SU-DHL-6 (cell line): ENCODE data around the gene TMEM69.

ENCODE experiments used
- H2AFZ ChIP-seq: fragments of 200-600 bp; sonication (generic); 2 replicates; pipeline ENCODE4 v1.6.1; 2014; ENCODE audit warnings: low read depth, mild to moderate bottlenecking, moderate library complexity, mixed read lengths, antibody characterized with exemption, low read length; ENCODE audit not compliant: severe bottlenecking
- H3F3A ChIP-seq: fragments of 200-600 bp; shearing (Covaris generic); 2 replicates; pipeline ENCODE4 v1.6.0; 2016; ENCODE audit warnings: antibody characterized with exemption, mild to moderate bottlenecking; ENCODE audit not compliant: insufficient read depth
- H3K27ac ChIP-seq: fragments of 200-600 bp; sonication (generic); 2 replicates; pipeline ENCODE4 v1.5.1; 2016; ENCODE audit warnings: low read depth, mild to moderate bottlenecking, low read length, moderate library complexity, mixed read lengths
- H3K27me3 ChIP-seq: fragments of 200-600 bp; sonication (generic), shearing (Covaris generic); 2 replicates; pipeline ENCODE4 v1.6.0; 2014; ENCODE audit warnings: mild to moderate bottlenecking, low read length
- H3K36me3 ChIP-seq: fragments of 200-600 bp; sonication (generic); 2 replicates; pipeline ENCODE4 v1.6.1; 2014; ENCODE audit warnings: mild to moderate bottlenecking, low read length, mixed read lengths
- H3K4me2 ChIP-seq: fragments of 300-600, 200-600 bp; shearing (Covaris generic), sonication (generic); 2 replicates; pipeline ENCODE4 v1.6.0; 2014; ENCODE audit warnings: low read length, low read depth, mild to moderate bottlenecking; ENCODE audit not compliant: poor library complexity, severe bottlenecking
- H3K4me3 ChIP-seq: fragments of 200-600 bp; sonication (generic); 2 replicates; pipeline ENCODE4 v1.5.1; 2014; ENCODE audit warnings: antibody characterized with exemption, low read length, mild to moderate bottlenecking, mixed read lengths; ENCODE audit not compliant: insufficient read depth, poor library complexity, severe bottlenecking
- H3K79me2 ChIP-seq: fragments of 200-600 bp; sonication (generic); 2 replicates; pipeline ENCODE4 v1.6.1; 2014; ENCODE audit warnings: mild to moderate bottlenecking, low read length, moderate library complexity; ENCODE audit not compliant: insufficient read depth
- H3K9ac ChIP-seq: fragments of 200-600 bp; sonication (generic); 2 replicates; pipeline ENCODE4 v1.7.0; 2014; ENCODE audit warnings: mild to moderate bottlenecking, low read length
- H3K9me2 ChIP-seq: fragments of 200-600 bp; sonication (generic); replicated peaks from 2 replicates; pipeline ENCODE4 v1.6.1; 2014; ENCODE audit warnings: low read length; ENCODE audit not compliant: insufficient read depth
- H3K9me3 ChIP-seq: fragments of 200-600 bp; sonication (generic); 2 replicates; pipeline ENCODE4 v1.6.1; 2014; ENCODE audit warnings: low read length, mixed read lengths; ENCODE audit not compliant: insufficient read depth
- H4K20me1 ChIP-seq: fragments of 200-600 bp; sonication (generic); 2 replicates; pipeline ENCODE4 v1.6.1; 2014; ENCODE audit warnings: low read depth, mild to moderate bottlenecking, antibody characterized with exemption, low read length, moderate library complexity, mixed read lengths
- CTCF ChIP-seq: fragments of 200-600 bp; sonication (generic); IDR thresholded peaks from one replicate; pipeline ENCODE4 v1.5.1; 2017; ENCODE audit warnings: antibody characterized with exemption, mild to moderate bottlenecking, low read length, moderate library complexity; ENCODE audit not compliant: insufficient read depth, poor library complexity, severe bottlenecking
- EZH2phosphoT487 ChIP-seq: fragments of 200-600 bp; sonication (generic), shearing (Covaris generic); conservative IDR thresholded peaks from 2 replicates; pipeline ENCODE4 v1.6.1; 2018; ENCODE audit warnings: mild to moderate bottlenecking, antibody characterized with exemption, low read length, moderate library complexity, mixed read lengths

TMEM69 gene

DNA sequence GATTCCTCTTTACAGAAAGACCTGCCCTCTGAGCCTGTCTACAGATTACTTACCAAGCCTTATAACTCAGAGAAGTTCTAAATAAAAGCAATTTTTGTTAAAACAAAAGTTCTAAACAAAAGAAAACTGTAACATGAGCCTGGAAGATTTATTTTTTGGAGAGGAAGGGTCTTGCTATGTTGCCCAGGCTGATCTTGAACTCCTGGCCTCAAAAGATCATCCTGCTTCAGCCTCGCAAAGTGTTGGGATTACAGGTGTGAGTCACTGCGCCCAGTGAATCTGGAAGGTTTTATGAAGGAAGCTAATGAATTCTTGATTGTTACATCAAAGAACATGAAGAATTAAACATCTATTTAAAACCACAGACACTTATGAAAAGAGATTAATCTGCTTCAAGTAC is 28.8 kb upstream of the TMEM69 start:
- Histone ChIP-seq H3K4me3 (no peak overlapping the region), H4K20me1 (peaks cover 19% of the 10 kb centered on the region), H3K27me3 (no peaks in the 10 kb centered on the region), H3K27ac (no peak overlapping the region), H3K9ac (no peak overlapping the region), H3K9me3 (no peaks in the 10 kb centered on the region), H2AFZ (no peak overlapping the region), H3K4me2 (no peak overlapping the region), H3K36me3 (peaks cover 49% of the 10 kb centered on the region), H3K9me2 (no peaks in the 10 kb centered on the region), H3F3A (no peaks in the 10 kb centered on the region), H3K79me2 (peaks cover 55% of the 10 kb centered on the region)
- TF ChIP-seq CTCF (no peak), EZH2phosphoT487 (no peak)

DNA sequence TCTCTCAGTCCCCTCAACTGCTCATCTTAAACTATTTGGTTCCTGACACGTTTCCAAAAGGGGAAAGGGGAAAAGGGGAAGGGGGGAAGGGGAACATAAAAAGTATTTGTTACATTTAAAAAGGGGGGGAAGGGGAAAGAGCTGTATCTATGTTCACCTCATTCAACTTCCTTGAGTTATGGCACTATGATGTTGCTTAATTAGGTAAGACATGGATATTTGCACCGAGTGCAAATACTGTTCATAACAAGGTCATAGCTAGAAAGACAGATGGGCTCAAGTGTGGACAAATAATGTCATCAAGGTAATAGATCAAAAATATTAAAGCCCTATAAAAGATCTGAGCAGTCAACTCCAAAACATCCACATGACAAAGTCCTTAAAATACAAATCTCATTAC is 27.6 kb upstream of the TMEM69 start:
- TF ChIP-seq CTCF (no peak), EZH2phosphoT487 (no peak)
- Histone ChIP-seq H2AFZ (no peak overlapping the region), H3F3A (no peaks in the 10 kb centered on the region), H3K27ac (no peak overlapping the region), H3K79me2 (peaks cover 66% of the 10 kb centered on the region), H3K4me3 (no peak overlapping the region), H3K9me2 (no peaks in the 10 kb centered on the region), H3K36me3 (peaks cover 38% of the 10 kb centered on the region), H3K9ac (no peak overlapping the region), H3K9me3 (no peaks in the 10 kb centered on the region), H3K4me2 (no peak overlapping the region), H3K27me3 (no peaks in the 10 kb centered on the region), H4K20me1 (peaks cover 19% of the 10 kb centered on the region)

DNA sequence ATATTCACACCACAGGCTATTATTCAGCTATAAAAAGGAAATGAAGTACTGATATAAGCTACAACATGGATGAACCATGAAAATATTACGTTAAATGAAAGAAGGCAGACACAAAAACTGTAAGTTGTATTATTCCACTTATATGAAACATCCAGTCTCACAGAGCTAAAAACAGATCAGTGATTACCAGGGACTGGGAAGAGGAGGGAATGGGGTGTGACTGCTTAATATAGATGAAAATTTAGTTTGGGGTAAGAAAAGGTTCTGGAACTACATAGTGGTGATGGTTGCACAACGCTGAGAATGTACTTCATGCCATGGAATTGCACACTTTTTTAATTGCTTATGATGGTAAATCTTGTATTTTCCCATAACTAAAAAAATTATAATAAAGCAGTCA is 21.1 kb upstream of the TMEM69 start:
- Histone ChIP-seq H3K36me3 (0 out of 2 replicates have a peak, but pooled peaks cover 3% of the 10 kb centered on the region), H2AFZ (no peak overlapping the region), H3K27ac (no peak overlapping the region), H3K27me3 (no peaks in the 10 kb centered on the region), H3K4me3 (no peak overlapping the region), H3K9ac (no peak overlapping the region), H3K79me2 (peaks cover 100% of the 10 kb centered on the region), H3K4me2 (no peak overlapping the region), H3F3A (peaks cover 4% of the 10 kb centered on the region; the same call in 1 of the 2 replicates), H3K9me3 (no peaks in the 10 kb centered on the region), H4K20me1 (peaks cover 56% of the 10 kb centered on the region), H3K9me2 (no peaks in the 10 kb centered on the region)
- TF ChIP-seq CTCF (no peak), EZH2phosphoT487 (no peak)
